Stimulated activated CD4-positive, alpha-beta T cell treated with anti-CD3 and anti-CD28 coated beads, Interleukin-12 subunit alpha, Interleukin-12 subunit beta, amount 100 ng/mL, for 4 hours (primary cell): ENCODE results near the gene DUSP7.

Source experiments
- DNase-seq: peaks from one replicate; pipeline ENCODE4 v3.0.0-alpha.2; 2020

Gene DUSP7

GRCh38 chr3:52085681-52086282 is 29.4 kb upstream of the DUSP7 start:
- no peak for DNase-seq

- DNase-seq = no peak
These were observed 28.7 kb upstream of the DUSP7 start for GRCh38 chr3:52084954-52085680.

DNA sequence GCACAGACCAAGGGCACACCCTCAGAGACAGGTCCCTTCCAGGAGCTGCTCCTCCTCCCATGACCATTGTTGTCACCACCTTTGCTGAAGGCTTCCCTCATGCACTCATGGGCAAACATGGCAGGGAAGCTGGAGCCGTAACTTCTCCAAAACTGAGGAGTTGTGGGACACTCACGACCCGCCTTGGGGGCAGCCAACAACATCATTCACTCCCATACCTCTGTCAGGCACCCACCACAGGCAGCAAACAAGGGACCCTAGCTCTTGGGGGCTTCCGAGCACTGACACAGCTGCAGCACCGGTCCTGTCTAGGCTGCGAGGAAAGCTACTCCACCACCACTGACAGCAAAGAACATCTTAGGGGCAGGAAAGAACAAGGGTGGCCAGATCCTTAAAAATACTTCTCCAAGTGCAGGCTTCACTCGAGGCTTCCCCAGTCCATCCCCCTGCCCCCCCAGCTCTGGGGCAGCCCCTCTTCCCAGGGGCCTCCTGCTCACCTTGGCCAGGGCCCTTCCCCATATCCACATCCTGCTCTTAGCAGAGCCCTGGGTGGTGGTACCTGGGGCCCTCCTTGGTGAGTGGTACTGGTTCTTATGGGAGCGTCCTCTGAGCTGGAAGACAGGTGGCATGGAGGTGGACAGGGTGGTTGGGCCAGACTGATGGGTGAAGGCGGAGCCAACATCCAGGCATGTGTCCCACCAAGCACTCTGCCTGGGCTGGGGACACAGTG is 28.0 kb upstream of the DUSP7 start:
- DNase-seq = no peak

GRCh38 chr3:52083556-52084087 is 27.3 kb upstream of the DUSP7 start:
- DNase-seq = no peak

DNA sequence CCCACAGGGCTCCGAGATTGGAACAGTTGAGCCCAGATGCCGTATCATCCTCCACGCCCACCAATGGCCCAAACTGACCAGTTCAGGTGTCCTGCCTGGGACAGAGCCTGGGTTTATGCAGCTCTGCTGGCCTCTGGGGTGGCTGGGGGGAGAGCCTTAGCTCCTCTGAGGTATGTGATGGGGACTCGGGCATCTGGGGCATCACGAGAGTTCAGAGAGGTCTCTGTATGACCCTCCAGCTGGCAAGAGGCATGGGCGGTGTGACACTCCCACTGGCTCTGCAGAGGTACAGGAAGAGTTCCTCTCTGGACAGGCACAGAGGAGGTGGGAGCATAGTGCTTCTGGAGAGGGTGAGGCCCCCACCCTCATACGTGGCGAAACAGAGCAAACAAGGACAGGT is 26.6 kb upstream of the DUSP7 start:
- no peak for DNase-seq

DNA sequence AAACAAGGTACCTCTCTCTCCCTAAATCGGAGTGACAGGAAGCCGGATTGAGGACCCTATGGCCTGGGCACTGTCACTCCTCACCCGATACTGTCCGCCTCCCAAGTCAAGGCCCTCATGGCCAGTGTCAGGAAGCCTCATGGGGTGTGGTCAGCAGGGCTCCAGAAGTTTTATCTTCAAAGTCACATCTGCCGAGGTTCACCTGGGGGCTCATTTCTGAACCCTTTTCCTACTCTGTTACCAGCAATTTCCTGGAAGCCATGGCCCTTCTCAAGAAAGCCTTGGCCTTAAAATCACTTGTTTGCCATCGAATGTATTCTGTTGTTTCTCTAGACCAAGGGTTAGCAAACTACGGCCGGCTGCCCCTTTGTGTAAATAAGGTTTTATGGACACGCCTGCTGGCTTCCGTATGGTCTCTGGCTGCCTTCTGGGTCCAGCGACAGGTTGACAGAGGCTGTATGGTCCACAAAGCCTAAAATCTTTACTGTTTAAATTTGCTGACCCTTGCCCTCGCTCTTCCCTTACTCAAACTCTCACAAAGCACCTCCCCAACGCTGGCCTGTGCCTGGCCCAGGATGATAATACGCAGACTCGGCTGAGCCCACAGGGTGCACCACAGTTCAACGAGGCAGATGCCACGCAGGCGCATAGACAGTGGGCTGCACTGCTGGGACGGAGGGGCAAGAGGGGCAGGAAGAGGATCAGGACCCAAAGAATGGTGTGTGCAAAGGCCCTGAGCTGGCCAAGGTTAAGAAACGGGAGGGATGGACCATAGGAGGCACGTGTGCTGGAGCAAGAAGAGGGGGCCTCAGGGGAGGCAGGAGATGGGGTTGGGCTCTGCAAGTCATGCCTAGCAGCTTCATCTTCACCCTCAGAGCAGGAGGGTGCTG is 24.7 kb upstream of the DUSP7 start:
- DNase-seq = no peak

DNA sequence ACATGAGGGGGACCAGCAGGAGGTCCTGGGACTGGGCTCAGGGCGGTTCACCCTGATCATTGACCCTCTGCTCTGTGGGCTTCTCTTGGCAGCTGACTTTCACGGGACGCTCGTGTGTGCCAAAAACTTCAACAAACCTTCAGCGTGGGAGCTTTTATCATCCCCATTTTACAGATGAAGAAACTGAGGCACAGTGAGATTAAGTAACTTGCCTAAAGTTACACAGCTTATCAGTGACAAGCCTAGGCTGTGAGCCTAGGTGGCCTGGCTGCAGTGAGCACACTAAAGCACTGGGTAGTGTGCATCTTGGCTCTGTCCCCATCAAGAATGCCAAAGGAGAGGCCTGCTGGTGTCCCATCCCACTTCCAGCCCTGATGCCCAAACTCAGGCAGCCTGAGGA is 23.6 kb upstream of the DUSP7 start:
- DNase-seq = no peak

- DNase-seq = no peak
These were observed 22.6 kb upstream of the DUSP7 start for GRCh38 chr3:52078781-52079560.

GRCh38 chr3:52077925-52078324 is 21.6 kb upstream of the DUSP7 start:
- no peak for DNase-seq

DNA sequence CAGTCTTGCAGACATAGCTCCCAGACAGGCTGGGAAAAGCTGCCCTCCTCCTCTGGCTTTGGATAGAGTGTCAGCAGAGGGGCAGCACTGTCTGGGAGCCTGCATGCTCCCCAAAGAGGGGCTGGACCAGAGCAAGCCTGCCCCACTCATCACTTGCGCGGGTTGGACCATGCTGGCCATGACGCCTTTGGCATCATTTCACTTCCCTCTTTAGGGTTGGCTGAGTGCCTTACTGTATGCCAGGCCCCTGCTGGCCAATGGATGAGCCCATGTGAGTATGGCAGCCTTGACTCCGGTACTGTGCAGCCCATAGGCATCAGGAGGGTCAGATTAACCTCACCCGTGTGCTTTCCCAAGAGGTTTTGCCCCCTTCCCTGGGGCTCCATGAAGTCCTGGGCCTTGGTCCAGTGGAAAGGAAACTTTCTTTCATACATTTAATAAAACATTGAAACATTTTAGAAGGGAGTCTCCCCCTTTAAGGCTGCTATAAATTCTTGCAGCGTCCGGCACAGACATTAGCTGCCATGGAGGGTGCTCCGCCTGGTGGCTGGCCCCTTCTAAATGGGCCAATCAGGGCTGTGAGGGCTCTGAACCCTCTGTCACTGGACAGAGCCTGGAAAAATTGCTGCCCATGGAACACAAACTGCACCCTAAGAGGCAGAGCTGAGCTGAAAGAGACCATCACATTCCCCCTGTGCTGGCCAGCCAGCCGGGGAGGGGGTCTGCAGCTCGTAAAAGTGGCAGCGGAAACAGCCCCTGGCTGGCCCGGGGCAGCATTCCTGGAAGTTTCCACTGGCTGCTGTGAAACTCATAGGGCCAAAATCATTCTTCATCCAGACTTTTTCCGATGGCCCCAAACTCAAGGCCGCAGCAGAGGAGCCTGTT is 20.8 kb upstream of the DUSP7 start:
- no peak for DNase-seq

DNA sequence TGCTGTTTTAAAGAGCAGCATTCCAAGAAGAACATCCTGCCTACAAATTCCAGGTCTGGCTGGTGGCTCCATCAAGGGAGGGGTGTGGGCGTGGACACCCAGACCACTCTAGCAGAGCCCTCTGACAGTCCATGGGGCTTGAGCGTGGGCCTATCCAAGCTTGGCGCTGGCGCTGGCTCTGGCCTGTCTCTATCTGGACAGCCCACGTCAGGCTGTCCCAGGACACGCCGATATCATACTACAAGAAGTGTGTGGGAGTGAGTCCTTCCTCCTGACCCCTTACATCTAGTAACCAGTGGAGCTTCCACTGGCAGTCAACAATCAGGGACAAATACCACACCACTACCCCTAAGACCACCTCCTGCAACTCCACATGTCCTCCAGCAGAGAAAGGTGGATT is 17.1 kb upstream of the DUSP7 start:
- DNase-seq = no peak

DNA sequence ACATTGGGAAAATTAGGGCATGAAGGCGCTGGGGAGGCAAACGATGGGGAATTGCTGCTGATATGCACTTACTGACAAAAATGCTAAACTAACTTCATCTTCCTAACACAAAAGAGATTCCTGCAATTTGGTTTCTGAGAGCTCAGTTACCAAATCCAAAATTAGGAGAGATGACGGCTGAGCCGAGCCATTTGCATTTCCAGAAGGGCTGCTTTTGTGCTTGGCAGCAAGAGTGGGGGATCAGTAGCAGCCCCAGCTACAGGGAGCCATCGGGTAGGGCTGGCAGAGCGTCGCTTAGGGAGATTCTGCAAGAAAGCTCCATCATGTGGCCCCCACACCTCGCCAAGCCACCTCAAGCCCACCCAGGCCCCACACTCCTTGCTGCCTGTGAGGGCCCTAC is 16.1 kb upstream of the DUSP7 start:
- no peak for DNase-seq

- no peak for DNase-seq
These were observed 15.6 kb upstream of the DUSP7 start for GRCh38 chr3:52072020-52072419.

GRCh38 chr3:52070724-52071621 is 14.6 kb upstream of the DUSP7 start:
- no peak for DNase-seq

- DNase-seq = no peak
These were observed 13.5 kb upstream of the DUSP7 start for GRCh38 chr3:52069855-52070254.

GRCh38 chr3:52069135-52069534 is 12.8 kb upstream of the DUSP7 start:
- no peak for DNase-seq

GRCh38 chr3:52068730-52069129 is 12.4 kb upstream of the DUSP7 start:
- DNase-seq = no peak

- DNase-seq = no peak
These were observed 11.7 kb upstream of the DUSP7 start for GRCh38 chr3:52068055-52068571.

- no peak for DNase-seq
These were observed 11.2 kb upstream of the DUSP7 start for GRCh38 chr3:52067526-52067925.

- DNase-seq = no peak
These were observed 10.7 kb upstream of the DUSP7 start for GRCh38 chr3:52067046-52067445.
